Measurements from ENCODE around the gene AVPR2. TPM values are rescaled to one million over a fixed set of nuclear protein-coding genes. Genes with fewer than 3 reads are reported as not detected.

AVPR2 gene
- total RNA-seq, 2 experiments from 2014 or later, result not detected

DNA sequence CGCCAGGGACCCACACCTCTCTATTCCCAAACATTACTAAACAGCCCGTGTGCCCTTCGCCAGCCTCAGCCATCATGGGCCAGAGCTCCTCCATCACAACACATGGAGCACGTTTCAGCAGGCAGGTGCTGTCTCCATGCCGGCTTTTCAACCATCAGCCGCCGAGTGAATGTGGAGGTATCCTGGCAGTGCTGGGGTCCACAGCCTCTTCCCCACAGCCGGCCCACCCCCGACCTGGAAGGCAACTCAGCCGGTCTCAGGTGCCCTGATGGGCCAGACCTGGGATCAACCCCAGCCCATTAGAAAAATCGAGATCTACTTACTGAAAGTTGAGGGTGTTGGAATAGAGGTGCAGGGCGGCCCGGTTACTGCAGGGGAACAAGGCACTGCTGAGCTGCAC, 27.3 kb downstream of the AVPR2 start:
- H3K27ac Mint-ChIP-seq, result peak overlapping the region; percentile 57
- POLR2A ChIA-PET, result interaction anchor here (8.7 to 9.8 kb wide), 2 partner anchors 17 to 37 kb away, joined by 105 to 130 read pairs; partner anchors contain the start of genes HCFC1, RENBP and TMEM187

GRCh38 chrX:153932220-153932915, 27.9 kb downstream of the AVPR2 start:
- ATAC-seq (no peak), DNase-seq (no peak)
- ChIA-PET CTCF (interaction anchor here (1.5 kb wide), 1 partner anchor 14 kb away, joined by 4 read pairs; no protein-coding TSS in a partner anchor), POLR2A (interaction anchor here (0.8 to 8.0 kb wide), 2 partner anchors 15 to 31 kb away, joined by 3 to 52 read pairs; no protein-coding TSS in a partner anchor)
- Mint-ChIP-seq H3K27ac (peak overlapping the region; percentile 30), H3K36me3 (ENCODE audit: low read depth) (peaks cover 29% of the 10 kb centered on the region), H3K4me3 (peak overlapping the region; percentile 88), H3K4me1 (ENCODE audit: low read depth) (peaks cover 29% of the 10 kb centered on the region), H3K9me3 (no peaks in the 10 kb centered on the region), H3K27me3 (no peaks in the 10 kb centered on the region)
- intact Hi-C loops (cut with micrococcal nuclease), result no loop called here
- TF ChIP-seq, protein P1, sequence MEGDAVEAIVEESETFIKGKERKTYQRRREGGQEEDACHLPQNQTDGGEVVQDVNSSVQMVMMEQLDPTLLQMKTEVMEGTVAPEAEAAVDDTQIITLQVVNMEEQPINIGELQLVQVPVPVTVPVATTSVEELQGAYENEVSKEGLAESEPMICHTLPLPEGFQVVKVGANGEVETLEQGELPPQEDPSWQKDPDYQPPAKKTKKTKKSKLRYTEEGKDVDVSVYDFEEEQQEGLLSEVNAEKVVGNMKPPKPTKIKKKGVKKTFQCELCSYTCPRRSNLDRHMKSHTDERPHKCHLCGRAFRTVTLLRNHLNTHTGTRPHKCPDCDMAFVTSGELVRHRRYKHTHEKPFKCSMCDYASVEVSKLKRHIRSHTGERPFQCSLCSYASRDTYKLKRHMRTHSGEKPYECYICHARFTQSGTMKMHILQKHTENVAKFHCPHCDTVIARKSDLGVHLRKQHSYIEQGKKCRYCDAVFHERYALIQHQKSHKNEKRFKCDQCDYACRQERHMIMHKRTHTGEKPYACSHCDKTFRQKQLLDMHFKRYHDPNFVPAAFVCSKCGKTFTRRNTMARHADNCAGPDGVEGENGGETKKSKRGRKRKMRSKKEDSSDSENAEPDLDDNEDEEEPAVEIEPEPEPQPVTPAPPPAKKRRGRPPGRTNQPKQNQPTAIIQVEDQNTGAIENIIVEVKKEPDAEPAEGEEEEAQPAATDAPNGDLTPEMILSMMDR (IDR thresholded peaks at IDR 0.05), result no peak

More for the DNA sequence above, 27.3 kb downstream of the AVPR2 start:
- H3K4me3 Mint-ChIP-seq, result no peak overlapping the region
- CTCF ChIA-PET, result interaction anchor here (1.5 to 11.9 kb wide), 2 partner anchors 14 to 17 kb away, joined by 4 to 136 read pairs; partner anchors contain the start of gene RENBP
- TF ChIP-seq, protein P1 (IDR thresholded peaks at IDR 0.05), result no peak
- no peak for DNase-seq
- no peaks in the 10 kb centered on the region for H3K27me3 Mint-ChIP-seq
- ATAC-seq, result no peak
- intact Hi-C loops (cut with micrococcal nuclease), result no loop called here
- no peaks in the 10 kb centered on the region for H3K9me3 Mint-ChIP-seq
- peaks cover 32% of the 10 kb centered on the region for H3K36me3 Mint-ChIP-seq (ENCODE audit: low read depth)
- peaks cover 29% of the 10 kb centered on the region for H3K4me1 Mint-ChIP-seq (ENCODE audit: low read depth)

DNA sequence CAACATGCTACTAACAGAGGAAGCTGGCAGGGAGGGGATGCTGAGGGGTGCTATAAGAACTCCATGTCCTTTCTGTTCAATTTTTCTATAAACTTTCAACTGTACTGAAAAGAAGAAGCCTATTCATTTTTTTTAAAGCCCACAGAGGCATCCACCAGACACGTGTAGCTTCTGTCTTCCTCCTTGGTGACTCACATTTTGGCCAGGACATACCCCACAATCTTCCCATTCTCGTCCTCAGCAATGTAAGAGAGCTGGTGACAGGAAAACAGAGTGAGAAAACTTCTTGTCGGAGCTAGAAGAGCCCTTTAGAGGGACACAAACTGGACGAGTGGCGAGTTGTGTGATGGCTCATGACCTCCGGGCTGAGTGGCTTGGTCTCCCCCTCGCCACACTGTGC, 29.3 kb downstream of the AVPR2 start:
- Mint-ChIP-seq H3K27me3 (no peaks in the 10 kb centered on the region), H3K27ac (peak overlapping the region; percentile 78), H3K4me3 (peak overlapping the region; percentile 88), H3K9me3 (no peaks in the 10 kb centered on the region), H3K4me1 (ENCODE audit: low read depth) (peaks cover 36% of the 10 kb centered on the region), H3K36me3 (ENCODE audit: low read depth) (peaks cover 31% of the 10 kb centered on the region)
- CTCF ChIA-PET, result interaction anchor here (1.6 to 1.7 kb wide), 2 partner anchors 14 to 35 kb away, joined by 5 to 7 read pairs; no protein-coding TSS in a partner anchor
- intact Hi-C loops (cut with micrococcal nuclease), result no loop called here
- POLR2A ChIA-PET, result interaction anchor here (0.6 to 8.0 kb wide), 6 partner anchors 9 to 215 kb away, joined by 3 to 52 read pairs (median 4); partner anchors contain the start of gene HCFC1
- TF ChIP-seq, protein P1 (IDR thresholded peaks at IDR 0.05), result no peak
- no peak for DNase-seq
- no peak for ATAC-seq

DNA sequence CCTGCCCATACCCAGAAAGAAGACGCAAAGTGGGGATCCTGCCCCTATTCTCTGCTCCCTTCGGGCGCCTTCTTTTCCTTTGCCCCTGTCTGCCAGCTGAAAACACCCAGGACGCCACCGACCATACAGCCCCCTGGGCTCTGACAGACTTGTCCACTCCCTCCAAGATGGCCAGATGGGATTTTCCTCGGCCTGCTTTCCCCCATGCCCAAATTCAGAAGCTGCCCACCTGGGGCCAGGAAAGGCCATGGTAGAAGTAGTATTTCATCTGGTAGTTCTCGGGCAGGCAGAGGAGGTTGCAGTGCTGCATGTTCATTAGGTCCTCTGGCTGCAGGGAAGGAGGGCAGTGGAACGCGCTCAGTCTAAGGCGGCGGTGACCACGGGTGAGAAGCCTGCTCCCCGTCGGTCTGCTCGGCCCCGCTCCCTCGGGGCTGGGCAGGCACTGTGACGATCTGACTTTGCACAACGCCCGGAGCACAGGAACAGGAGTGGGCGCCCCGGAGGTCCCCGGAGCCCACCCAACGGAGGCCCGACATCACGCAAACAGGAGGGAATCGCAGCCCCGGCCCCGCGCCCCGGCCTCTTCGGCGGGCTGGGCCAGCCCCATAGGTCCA, 29.8 kb downstream of the AVPR2 start:
- ChIA-PET CTCF (interaction anchor here (0.7 to 1.7 kb wide), 3 partner anchors 13 to 34 kb away, joined by 3 to 7 read pairs (median 5); no protein-coding TSS in a partner anchor), POLR2A (interaction anchor here (0.6 to 8.0 kb wide), 8 partner anchors 9 to 216 kb away, joined by 3 to 52 read pairs (median 4); partner anchors contain the start of gene HCFC1)
- Mint-ChIP-seq H3K9me3 (no peaks in the 10 kb centered on the region), H3K4me3 (peak overlapping the region; percentile 88), H3K36me3 (ENCODE audit: low read depth) (peaks cover 26% of the 10 kb centered on the region), H3K27ac (peak overlapping the region; percentile 78), H3K27me3 (no peaks in the 10 kb centered on the region), H3K4me1 (ENCODE audit: low read depth) (peaks cover 34% of the 10 kb centered on the region)
- intact Hi-C loops (cut with micrococcal nuclease), result no loop called here
- TF ChIP-seq, protein P1 (IDR thresholded peaks at IDR 0.05), result no peak
- ATAC-seq (no peak), DNase-seq (no peak)
